H9 (cell line): ENCODE measurements around the gene CAMLG. TPM values are rescaled to one million over a fixed set of nuclear protein-coding genes. Genes with fewer than 3 reads are reported as not detected.

ENCODE experiments used
- DNase-seq: peaks from one replicate; pipeline ENCODE4 v3.0.0-alpha.2; 2017
- H2AFZ ChIP-seq: one replicate; pipeline ENCODE4 v1.6.1; 2013; ENCODE audit warnings: mild to moderate bottlenecking, low read length, control low read depth, moderate library complexity
- H2AK5ac ChIP-seq: 2 replicates; pipeline ENCODE4 v1.6.1; 2013; ENCODE audit warnings: low read length, control low read depth, mixed read lengths; ENCODE audit not compliant: insufficient read length
- H2BK120ac ChIP-seq: one replicate; pipeline ENCODE4 v1.6.1; 2013; ENCODE audit warnings: low read depth, mild to moderate bottlenecking, low read length, control low read depth, inconsistent platforms; ENCODE audit not compliant: poor library complexity, severe bottlenecking
- H2BK12ac ChIP-seq: 2 replicates; pipeline ENCODE4 v1.6.1; 2013; ENCODE audit warnings: low read length, control low read depth, mixed read lengths, low read depth; ENCODE audit not compliant: insufficient read length
- H2BK15ac ChIP-seq: 2 replicates; pipeline ENCODE4 v1.6.1; 2013; ENCODE audit warnings: low read depth, low read length, control low read depth
- H2BK20ac ChIP-seq: one replicate; pipeline ENCODE4 v1.6.1; 2013; ENCODE audit warnings: low read depth, mild to moderate bottlenecking, low read length, control low read depth, inconsistent platforms; ENCODE audit not compliant: poor library complexity, severe bottlenecking
- H2BK5ac ChIP-seq: 2 replicates; pipeline ENCODE4 v1.6.1; 2013; ENCODE audit warnings: low read length, control low read depth, mixed read lengths; ENCODE audit not compliant: insufficient read length
- H3K14ac ChIP-seq: 2 replicates; pipeline ENCODE4 v1.6.1; 2013; ENCODE audit warnings: low read length, control low read depth; ENCODE audit not compliant: insufficient read depth
- H3K18ac ChIP-seq: 2 replicates; pipeline ENCODE4 v1.6.1; 2013; ENCODE audit warnings: low read depth, mild to moderate bottlenecking, mixed read lengths, low read length, control low read depth; ENCODE audit not compliant: insufficient read length
- H3K23ac ChIP-seq: 2 replicates; pipeline ENCODE4 v1.6.1; 2013; ENCODE audit warnings: low read length, control low read depth, mixed read lengths, low read depth; ENCODE audit not compliant: insufficient read length
- H3K23me2 ChIP-seq: 2 replicates; pipeline ENCODE4 v1.6.1; 2013; ENCODE audit warnings: low read depth, mild to moderate bottlenecking, mixed read lengths, low read length, control low read depth; ENCODE audit not compliant: insufficient read length, poor library complexity, severe bottlenecking
- H3K27ac ChIP-seq: 2 replicates; pipeline ENCODE4 v1.5.1; 2013; ENCODE audit warnings: low read length, control low read depth, mixed read lengths, low read depth; ENCODE audit not compliant: insufficient read length
- H3K27me3 ChIP-seq: 2 replicates; pipeline ENCODE4 v1.6.1; 2013; ENCODE audit warnings: low read length, control low read depth, inconsistent platforms; ENCODE audit not compliant: insufficient read depth
- H3K4ac ChIP-seq: 2 replicates; pipeline ENCODE4 v1.6.1; 2013; ENCODE audit warnings: low read depth, mild to moderate bottlenecking, control low read depth, inconsistent platforms, low read length, moderate library complexity
- H3K4me1 ChIP-seq: 2 replicates; pipeline ENCODE4 v1.6.1; 2013; ENCODE audit warnings: low read length, control low read depth, inconsistent platforms; ENCODE audit not compliant: insufficient read depth
- H3K4me2 ChIP-seq: 2 replicates; pipeline ENCODE4 v1.6.1; 2013; ENCODE audit warnings: low read length, control low read depth, mixed read lengths; ENCODE audit not compliant: insufficient read length, insufficient read depth
- H3K56ac ChIP-seq: 2 replicates; pipeline ENCODE4 v1.6.1; 2013; ENCODE audit warnings: low read depth, mild to moderate bottlenecking, mixed read lengths, low read length, control low read depth; ENCODE audit not compliant: insufficient read length
- H3K79me1 ChIP-seq: 2 replicates; pipeline ENCODE4 v1.6.1; 2013; ENCODE audit warnings: low read depth, mild to moderate bottlenecking, moderate library complexity, low read length, control low read depth, inconsistent platforms; ENCODE audit not compliant: insufficient read depth, poor library complexity, severe bottlenecking
- H3K79me2 ChIP-seq: 2 replicates; pipeline ENCODE4 v1.6.1; 2013; ENCODE audit warnings: low read length, control low read depth, inconsistent platforms; ENCODE audit not compliant: insufficient read depth
- H3K9ac ChIP-seq: 2 replicates; pipeline ENCODE4 v1.6.1; 2013; ENCODE audit warnings: low read length, control low read depth, mixed read lengths; ENCODE audit not compliant: insufficient read length; ENCODE audit errors: extremely low read depth
- H3K9me3 ChIP-seq: one replicate; pipeline ENCODE4 v1.6.1; 2013; ENCODE audit warnings: low read depth, low read length, inconsistent platforms; ENCODE audit not compliant: control insufficient read depth
- H3T11ph ChIP-seq: one replicate; pipeline ENCODE4 v1.6.1; 2013; ENCODE audit warnings: mild to moderate bottlenecking, low read length, control low read depth, inconsistent platforms
- H4K20me1 ChIP-seq: one replicate; pipeline ENCODE4 v1.6.1; 2013; ENCODE audit not compliant: control insufficient read depth, insufficient read length, insufficient read depth
- H4K5ac ChIP-seq: 2 replicates; pipeline ENCODE4 v1.6.1; 2013; ENCODE audit warnings: low read depth, mild to moderate bottlenecking, mixed read lengths, low read length, control low read depth; ENCODE audit not compliant: insufficient read length
- H4K8ac ChIP-seq: replicated peaks from 2 replicates; pipeline ENCODE4 v1.6.1; 2013; ENCODE audit warnings: low read length, control low read depth, mixed read lengths, low read depth; ENCODE audit not compliant: insufficient read length
- H4K91ac ChIP-seq: 2 replicates; pipeline ENCODE4 v1.6.1; 2013; ENCODE audit warnings: low read depth, mild to moderate bottlenecking, moderate library complexity, mixed read lengths, low read length, control low read depth; ENCODE audit not compliant: insufficient read length
- H3K27ac Mint-ChIP-seq, 3 experiments: 2 replicates in 2 of 3; 3 replicates in 1 of 3; pipeline ENCODE4 v1.8.0; 2020 to 2021; ENCODE audit warnings: mixed read lengths in 3 of 3, mild to moderate bottlenecking in 1 of 3, moderate library complexity in 1 of 3
- H3K27me3 Mint-ChIP-seq: 2 replicates; pipeline ENCODE4 v1.8.0; 2021; ENCODE audit warnings: low read depth, mild to moderate bottlenecking, moderate library complexity, mixed read lengths
- H3K36me3 Mint-ChIP-seq, 3 experiments: 2 replicates in 2 of 3; 3 replicates in 1 of 3; pipeline ENCODE4 v1.8.0; 2020 to 2021; ENCODE audit warnings: low read depth in 3 of 3, mixed read lengths in 3 of 3; ENCODE audit not compliant: insufficient read depth in 1 of 3
- H3K4me1 Mint-ChIP-seq, 2 experiments: 2 replicates each; pipeline ENCODE4 v1.8.0; 2020; ENCODE audit warnings: mixed read lengths in 2 of 2
- H3K4me3 Mint-ChIP-seq, 2 experiments: 2 replicates in 1 of 2; 3 replicates in 1 of 2; pipeline ENCODE4 v1.8.0; 2020 to 2021; ENCODE audit warnings: mild to moderate bottlenecking in 2 of 2, mixed read lengths in 2 of 2, moderate library complexity in 1 of 2
- H3K9me3 Mint-ChIP-seq, 2 experiments: 2 replicates in 1 of 2; 3 replicates in 1 of 2; pipeline ENCODE4 v1.8.0; 2020; ENCODE audit warnings: mild to moderate bottlenecking in 2 of 2, mixed read lengths in 2 of 2, moderate library complexity in 1 of 2
- WGBS: extraction: QIAGEN DNeasy Blood & Tissue Kit; methylation state at CpG from one replicate; pipeline ENCODE4 v1.1.7; 2013; ENCODE audit warnings: missing lambda C conversion rate, low lambda C conversion rate, mixed read lengths; ENCODE audit not compliant: insufficient read length; ENCODE audit errors: extremely low coverage; 5-methylcytosine and 5-hydroxymethylcytosine counted together
- total RNA-seq: library from RNA; stranded (reverse); gene quantifications from 2 replicates; pipeline ENCODE4 v1.2.1, GENCODE V29; 2021
- TF ChIP-seq, protein P1 (sequence below): fragments of 200-600 bp; sonication (generic); conservative IDR thresholded peaks from 3 replicates; pipeline ENCODE4 v1.8.0; 2021; ENCODE audit warnings: antibody characterized with exemption, mild to moderate bottlenecking

Gene CAMLG
- total RNA-seq, 1 experiment from 2014 or later: 33.1 TPM

GRCh38 chr5:134732819-134733218, 5.5 kb upstream of the CAMLG start:
- Histone ChIP-seq H3K56ac (no peak overlapping the region), H3K27ac (no peak overlapping the region), H3T11ph (no peak overlapping the region), H2AFZ (no peak overlapping the region), H4K5ac (no peak overlapping the region), H3K23ac (no peak overlapping the region), H3K18ac (no peak overlapping the region), H2BK15ac (no peak overlapping the region), H2BK20ac (no peak overlapping the region), H3K4me2 (no peak overlapping the region), H3K27me3 (no peaks in the 10 kb centered on the region), H2BK120ac (no peak overlapping the region), H3K9ac (no peak overlapping the region), H3K4ac (no peak overlapping the region), H3K14ac (no peak overlapping the region), H3K23me2 (no peaks in the 10 kb centered on the region), H3K79me2 (no peaks in the 10 kb centered on the region), H3K9me3 (no peaks in the 10 kb centered on the region), H2BK12ac (no peak overlapping the region), H3K79me1 (no peaks in the 10 kb centered on the region), H4K8ac (no peak overlapping the region), H4K91ac (no peak overlapping the region), H4K20me1 (no peaks in the 10 kb centered on the region), H2BK5ac (no peak overlapping the region), H3K4me1 (no peaks in the 10 kb centered on the region), H2AK5ac (no peak overlapping the region)
- no peaks in the 10 kb centered on the region; the same call in 1 of the 2 replicates for H3K27me3 Mint-ChIP-seq
- no peak for DNase-seq
- H3K4me1 Mint-ChIP-seq: no peaks in the 10 kb centered on the region
- WGBS: no CpG with 5 or more reads among the region's 3 CpGs
- H3K27ac Mint-ChIP-seq: peak overlapping the region in 1 of 3 experiments; percentile 55; a peak in 1 of 7 replicates
- H3K36me3 Mint-ChIP-seq: no peaks in the 10 kb centered on the region
- TF ChIP-seq, protein P1, sequence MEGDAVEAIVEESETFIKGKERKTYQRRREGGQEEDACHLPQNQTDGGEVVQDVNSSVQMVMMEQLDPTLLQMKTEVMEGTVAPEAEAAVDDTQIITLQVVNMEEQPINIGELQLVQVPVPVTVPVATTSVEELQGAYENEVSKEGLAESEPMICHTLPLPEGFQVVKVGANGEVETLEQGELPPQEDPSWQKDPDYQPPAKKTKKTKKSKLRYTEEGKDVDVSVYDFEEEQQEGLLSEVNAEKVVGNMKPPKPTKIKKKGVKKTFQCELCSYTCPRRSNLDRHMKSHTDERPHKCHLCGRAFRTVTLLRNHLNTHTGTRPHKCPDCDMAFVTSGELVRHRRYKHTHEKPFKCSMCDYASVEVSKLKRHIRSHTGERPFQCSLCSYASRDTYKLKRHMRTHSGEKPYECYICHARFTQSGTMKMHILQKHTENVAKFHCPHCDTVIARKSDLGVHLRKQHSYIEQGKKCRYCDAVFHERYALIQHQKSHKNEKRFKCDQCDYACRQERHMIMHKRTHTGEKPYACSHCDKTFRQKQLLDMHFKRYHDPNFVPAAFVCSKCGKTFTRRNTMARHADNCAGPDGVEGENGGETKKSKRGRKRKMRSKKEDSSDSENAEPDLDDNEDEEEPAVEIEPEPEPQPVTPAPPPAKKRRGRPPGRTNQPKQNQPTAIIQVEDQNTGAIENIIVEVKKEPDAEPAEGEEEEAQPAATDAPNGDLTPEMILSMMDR: no peak
- no peak overlapping the region for H3K4me3 Mint-ChIP-seq
- no peaks in the 10 kb centered on the region for H3K9me3 Mint-ChIP-seq
